G401 (cell line): Measurements from ENCODE around the gene TEAD2. TPM values are rescaled to one million over a fixed set of nuclear protein-coding genes. Genes with fewer than 3 reads are reported as not detected.
"Not testable (repeated sequence)": the region's sequence is repeated elsewhere in the genome, so short reads cannot be mapped to it uniquely, and the experiment has no call there.

Experiments
- DNase-seq: peaks from one replicate; pipeline ENCODE4 v3.0.0-alpha.2; 2015; ENCODE audit warnings: low spot score
- in situ Hi-C: cut with HindIII; loops from 2 replicates; pipeline ENCODE4 v1.10.0; 2016; ENCODE audit warnings: low sequenced_read_pairs, mixed read lengths
- total RNA-seq: library from RNA; depleted of rRNA; stranded (reverse); fragments of >200 nt; shearing (Covaris generic); gene quantifications from 2 replicates; pipeline ENCODE4 v1.2.3, GENCODE V29; 2014

TEAD2 gene
- total RNA-seq, 1 experiment from 2014 or later: 33.2 TPM

DNA sequence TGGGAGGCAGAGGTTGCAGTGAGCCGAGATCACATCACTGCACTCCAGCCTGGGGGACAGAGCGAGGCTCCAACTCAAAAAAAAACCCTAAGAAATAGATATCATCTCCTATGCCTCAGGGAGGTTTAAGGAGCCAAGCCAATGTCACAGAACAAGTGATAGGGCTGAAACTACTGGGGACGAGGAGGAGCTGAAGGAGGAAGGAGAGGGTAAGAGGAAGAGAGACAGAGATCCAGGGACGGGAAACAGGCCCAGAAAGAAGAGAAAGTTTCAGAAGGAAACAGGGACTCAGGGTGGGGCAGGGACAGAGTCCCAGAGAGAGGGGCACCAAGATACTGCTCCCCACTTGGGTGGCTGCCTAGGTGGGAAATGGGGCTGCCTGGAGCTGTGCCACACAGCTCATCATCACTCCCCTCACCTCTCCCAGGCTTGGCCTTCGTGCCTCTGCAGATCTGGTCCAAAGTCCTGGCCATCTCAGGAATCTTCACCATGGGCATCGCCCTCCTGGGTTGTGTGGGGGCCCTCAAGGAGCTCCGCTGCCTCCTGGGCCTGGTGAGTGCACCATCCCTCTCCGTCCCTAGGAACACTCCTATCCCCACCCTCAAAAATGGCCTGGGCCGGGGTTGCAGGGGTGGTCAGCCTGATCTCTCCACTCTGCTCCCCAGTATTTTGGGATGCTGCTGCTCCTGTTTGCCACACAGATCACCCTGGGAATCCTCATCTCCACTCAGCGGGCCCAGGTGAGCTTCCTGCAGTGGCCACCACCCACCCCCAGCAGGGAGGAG lies 25.5 kb downstream of the TEAD2 start:
- in situ Hi-C loops: no loop called here
- no peak for DNase-seq

DNA sequence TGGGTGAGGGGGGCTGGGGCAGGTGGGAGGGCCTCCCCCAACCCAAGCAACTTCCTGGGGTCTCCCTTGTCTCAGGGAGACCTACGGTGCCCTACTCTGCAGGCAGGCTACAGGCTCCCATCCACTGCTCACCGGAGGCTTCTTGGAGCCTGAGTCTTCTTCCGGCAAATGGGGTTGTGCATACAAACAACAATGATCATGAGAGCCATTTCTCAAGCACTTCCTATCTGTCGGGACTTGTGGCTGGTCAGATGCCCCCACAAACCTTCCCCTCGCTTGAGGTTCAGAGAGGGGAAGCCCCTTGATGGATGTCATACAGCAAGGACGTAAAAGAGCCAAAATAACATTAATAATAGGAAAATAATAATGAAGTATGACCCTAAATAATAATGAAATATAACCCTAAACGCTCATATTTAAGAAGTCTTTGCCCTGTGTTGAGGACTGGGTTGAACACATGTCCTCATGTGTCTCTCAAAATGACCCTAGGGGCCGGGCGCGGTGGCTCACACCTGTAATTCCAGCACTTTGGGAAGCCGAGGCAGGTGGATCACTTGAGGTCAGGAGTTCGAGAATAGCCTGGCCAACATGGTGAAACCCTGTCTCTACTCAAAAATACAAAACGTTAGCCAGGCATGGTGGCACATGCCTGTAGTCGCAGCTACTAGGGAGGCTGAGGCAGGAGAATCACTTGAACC lies 26.3 kb downstream of the TEAD2 start:
- DNase-seq: no peak
- in situ Hi-C loops: no loop called here

- DNase-seq: no peak
- in situ Hi-C loops: no loop called here
Measured at GRCh38 chr19:49335071-49335783, 27.0 kb downstream of the TEAD2 start, which contains the start of gene CD37. TSS of gene CD37 (plus strand) at chr19:49335406. CDS start at chr19:49335541, 135 bp downstream.

GRCh38 chr19:49333811-49334288 lies 28.4 kb downstream of the TEAD2 start:
- no peak for DNase-seq
- in situ Hi-C loops: no loop called here

DNA sequence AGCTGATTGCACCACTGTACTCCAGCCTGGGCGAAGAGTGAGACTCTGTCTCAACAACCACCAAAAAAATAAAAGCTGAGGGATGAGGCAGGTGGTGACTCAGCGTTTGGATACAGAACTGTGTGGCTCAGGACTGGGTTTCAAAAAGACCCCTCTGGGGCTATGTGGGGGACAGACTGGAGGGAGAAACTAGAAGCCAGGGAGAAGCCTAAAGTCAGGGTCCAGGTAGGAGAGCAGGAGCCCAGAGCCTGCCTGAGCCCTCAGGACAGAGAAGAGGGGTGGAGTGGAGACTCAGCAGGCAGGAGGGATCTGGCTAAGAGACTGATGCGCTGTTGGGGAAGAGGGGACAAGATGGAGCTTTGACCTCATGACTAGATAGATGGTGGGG lies 28.8 kb downstream of the TEAD2 start:
- in situ Hi-C loops: no loop called here
- no peak for DNase-seq

DNA sequence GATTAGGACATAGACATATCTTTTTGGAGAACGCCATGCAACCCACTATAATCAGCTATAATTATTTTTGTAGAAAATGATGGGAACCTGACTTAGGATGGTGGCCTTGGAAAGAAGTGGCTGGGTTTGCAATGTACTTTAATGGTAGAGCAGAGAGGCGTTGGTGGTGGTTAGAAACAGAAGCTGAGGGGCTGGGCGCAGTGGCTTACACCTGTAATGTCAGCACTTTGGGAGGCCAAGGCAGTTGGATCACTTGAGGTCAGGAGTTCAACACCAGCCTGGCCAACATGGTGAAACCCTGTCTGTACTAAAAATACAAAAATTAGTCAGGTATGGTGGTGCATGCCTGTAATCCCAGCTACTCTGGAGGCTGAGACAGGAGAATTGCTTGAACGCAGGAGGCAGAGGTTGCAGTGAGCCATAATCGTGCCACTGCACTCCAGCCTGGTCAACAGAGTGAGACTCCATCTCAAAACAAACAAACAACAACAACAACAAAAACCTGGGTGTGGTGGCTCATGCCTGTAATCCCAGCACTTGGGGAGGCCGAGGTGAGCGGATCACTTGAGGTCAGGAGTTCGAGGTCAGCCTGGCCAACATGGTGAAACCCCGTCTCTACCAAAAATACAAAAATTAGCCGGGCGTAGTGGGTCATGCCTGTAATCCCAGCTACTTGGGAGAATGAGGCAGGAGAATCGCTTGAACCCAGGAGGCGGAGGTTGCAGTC lies 29.4 kb downstream of the TEAD2 start:
- in situ Hi-C loops, DNase-seq: not testable (repeated sequence)

DNA sequence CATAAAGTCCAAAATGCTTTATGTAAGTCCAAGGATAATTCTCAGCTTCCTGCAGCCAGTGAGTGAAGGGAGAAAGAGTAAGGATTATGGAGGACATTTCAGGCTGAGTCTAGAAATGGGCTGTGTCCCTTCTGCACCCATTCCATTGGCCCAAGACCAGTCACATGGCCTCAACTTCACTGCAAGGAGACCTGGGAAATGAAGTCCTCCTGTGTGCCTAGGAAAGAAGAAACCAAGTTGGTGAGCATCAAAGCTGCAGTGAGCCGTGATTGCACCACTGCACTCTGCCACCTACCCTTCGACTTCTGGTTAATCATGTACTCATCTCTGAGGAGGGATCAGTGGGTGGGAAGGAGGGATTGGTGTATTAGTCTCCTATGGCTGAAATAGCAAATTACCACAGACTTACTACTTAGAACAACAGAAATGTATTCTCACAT lies 30.6 kb downstream of the TEAD2 start:
- in situ Hi-C loops: no loop called here
- peak; percentile 55 for DNase-seq

GRCh38 chr19:49331187-49331586 lies 31.0 kb downstream of the TEAD2 start:
- DNase-seq, in situ Hi-C loops: not testable (repeated sequence)

- no peak for DNase-seq
- in situ Hi-C loops: loop anchor here (10.0 kb wide), 1 partner anchor 64 kb away; no protein-coding TSS in a partner anchor
Measured at GRCh38 chr19:49328741-49329140, 33.5 kb downstream of the TEAD2 start.

DNA sequence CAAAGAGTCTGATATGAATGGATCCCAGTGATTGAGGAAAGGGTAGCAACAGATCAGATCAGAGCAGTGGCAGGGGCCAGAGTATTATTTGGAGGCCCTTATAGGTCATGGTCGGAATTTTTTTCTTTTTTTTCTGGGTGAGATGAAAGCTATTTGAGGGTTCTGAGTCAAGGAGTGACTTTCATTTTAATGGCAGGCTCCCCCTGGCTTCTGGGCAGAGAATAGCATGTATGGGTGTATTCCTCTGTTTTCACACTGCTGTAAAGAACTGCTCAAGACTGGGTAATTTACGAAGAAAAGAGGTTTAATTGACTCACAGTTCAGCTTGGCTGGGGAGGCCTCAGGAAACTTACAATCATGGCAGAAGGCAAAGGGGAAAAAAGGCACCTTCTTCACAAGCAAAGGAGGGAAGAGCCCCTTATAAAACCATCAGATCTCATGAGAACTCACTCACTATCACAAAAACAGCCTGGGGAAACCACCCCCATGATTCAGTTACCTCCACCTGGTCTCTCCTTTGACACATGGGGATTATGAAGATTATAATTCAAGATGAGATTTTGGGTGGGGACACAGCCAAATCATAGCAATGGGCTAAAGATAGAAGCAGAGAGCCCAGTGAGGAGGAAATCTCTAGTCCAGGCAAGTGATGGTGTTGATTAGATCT lies 34.2 kb downstream of the TEAD2 start:
- in situ Hi-C loops: loop anchor here (10.0 kb wide), 1 partner anchor 63 kb away; no protein-coding TSS in a partner anchor
- no peak for DNase-seq

- DNase-seq: no peak
- in situ Hi-C loops: loop anchor here (10.0 kb wide), 1 partner anchor 61 kb away; no protein-coding TSS in a partner anchor
Measured at GRCh38 chr19:49326165-49326704, 36.0 kb downstream of the TEAD2 start.

- not testable (repeated sequence) for DNase-seq
- in situ Hi-C loops: loop anchor here (10.0 kb wide), 1 partner anchor 61 kb away; no protein-coding TSS in a partner anchor
Measured at GRCh38 chr19:49325756-49326155, 36.5 kb downstream of the TEAD2 start.

DNA sequence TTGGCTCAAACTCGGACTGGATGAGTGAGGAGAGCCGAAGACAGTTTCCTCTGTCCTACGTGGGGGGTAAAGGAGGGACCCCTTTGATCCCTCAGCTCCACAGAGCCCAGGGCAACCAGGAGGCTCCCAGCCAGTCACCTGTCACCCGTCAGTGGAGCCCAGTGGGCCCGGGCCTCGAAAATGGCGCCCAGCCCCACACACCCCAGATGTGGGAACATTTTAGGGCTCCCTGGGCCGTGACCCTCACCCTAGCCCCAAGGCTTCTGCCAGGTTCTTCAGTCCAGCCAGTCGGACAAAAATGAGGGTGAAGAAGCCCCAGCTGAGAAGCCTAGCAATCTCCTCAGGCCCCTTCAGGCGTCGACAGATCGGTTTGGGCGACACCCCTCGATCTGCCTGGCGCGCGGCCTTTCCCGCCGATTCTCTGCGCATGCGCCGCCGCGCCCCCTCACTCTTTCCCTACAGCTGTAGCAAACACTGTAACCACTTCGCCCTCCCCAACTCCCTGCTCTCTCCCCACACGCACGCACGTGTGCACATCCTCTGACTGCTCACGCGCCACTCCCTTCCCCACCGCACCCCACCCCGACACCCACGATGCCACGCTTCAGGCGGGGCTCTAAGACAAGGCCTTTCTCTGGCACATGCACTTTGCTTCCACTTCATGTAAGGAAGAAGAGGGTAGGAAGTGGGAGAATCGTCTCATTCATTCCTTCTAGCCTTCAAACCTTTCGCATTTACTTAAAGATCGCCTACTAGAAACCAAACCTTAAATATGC lies 37.2 kb downstream of the TEAD2 start, which contains the start of gene SLC6A16:
Gene SLC6A16, minus strand, starts transcription at position 391 of the 776 bp plus-strand sequence. CDS start 13,844 bp downstream, outside the sequence.
- DNase-seq: no peak
- in situ Hi-C loops: loop anchor here (10.0 kb wide), 1 partner anchor 60 kb away; no protein-coding TSS in a partner anchor

DNA sequence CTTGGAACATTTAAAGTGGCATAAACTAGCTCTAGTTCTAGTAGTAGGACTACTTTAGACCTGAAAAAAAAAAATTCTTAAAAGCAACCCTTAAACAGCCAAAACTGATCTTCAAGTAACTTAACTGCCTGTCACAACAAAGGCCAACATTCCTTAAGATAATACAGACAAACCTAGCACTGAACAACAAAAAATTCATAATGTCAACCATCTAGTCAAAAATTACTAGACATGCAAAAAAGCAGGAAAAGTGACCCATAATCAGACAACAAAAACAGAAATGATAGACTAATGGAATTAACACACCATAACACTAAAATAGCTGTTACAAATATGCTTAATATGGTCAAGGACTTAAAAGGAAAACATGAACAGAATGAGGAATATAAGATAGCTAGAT lies 43.9 kb downstream of the TEAD2 start:
- DNase-seq: no peak
- in situ Hi-C loops: no loop called here

- no peak for DNase-seq
- in situ Hi-C loops: no loop called here
Measured at GRCh38 chr19:49316284-49316683, 45.9 kb downstream of the TEAD2 start.

GRCh38 chr19:49315111-49315510 lies 47.1 kb downstream of the TEAD2 start:
- no peak for DNase-seq
- in situ Hi-C loops: no loop called here

GRCh38 chr19:49309087-49309486 lies 53.1 kb downstream of the TEAD2 start:
- DNase-seq: no peak
- in situ Hi-C loops: no loop called here
